H1 (cell line): Measurements from ENCODE around the gene NDUFS7. TPM values are rescaled to one million over a fixed set of nuclear protein-coding genes. Genes with fewer than 3 reads are reported as not detected.

Experiments used
- CTCF ChIA-PET: fragments of 300-600 bp; sonication (Branson Sonifier 250); formaldehyde crosslinking; loops from one replicate; lab custom pipeline; 2021; ENCODE audit not compliant: partially characterized antibody; lab: Charles Lee
- POLR2A ChIA-PET: fragments of 300-600 bp; sonication (Branson Sonifier 250); formaldehyde crosslinking; loops from one replicate; lab custom pipeline; 2021; ENCODE audit warnings: inconsistent platforms; ENCODE audit not compliant: partially characterized antibody; lab: Charles Lee
- DNase-seq, 2 experiments: peaks; one replicate each; pipeline versions ENCODE4 v3.0.0 to v3.0.0-alpha.2; 2010 to 2022; ENCODE audit warnings: low spot score in 2 of 2, low read depth in 1 of 2, mixed read lengths in 1 of 2
- FAIRE-seq: peaks from 2 replicates; lab custom pipeline; 2011; peaks lifted over from hg19 to GRCh38; lab: Jason Lieb, UNC
- H2AFZ ChIP-seq: 2 replicates; pipeline ENCODE4 v1.8.1; 2012; ENCODE audit warnings: low read length, inconsistent platforms
- H2AK5ac ChIP-seq: 2 replicates; pipeline ENCODE4 v1.6.1; 2013; ENCODE audit warnings: low read depth, low read length
- H2BK120ac ChIP-seq: replicated peaks from 2 replicates; pipeline ENCODE3; 2013; ENCODE audit warnings: low read depth, low read length, inconsistent platforms
- H2BK12ac ChIP-seq: 2 replicates; pipeline ENCODE4 v1.6.1; 2013; ENCODE audit warnings: low read depth, low read length
- H2BK15ac ChIP-seq: 2 replicates; pipeline ENCODE4 v1.6.1; 2013; ENCODE audit warnings: low read length
- H2BK20ac ChIP-seq: 2 replicates; pipeline ENCODE4 v1.6.1; 2013; ENCODE audit warnings: low read length
- H2BK5ac ChIP-seq: 2 replicates; pipeline ENCODE4 v1.6.1; 2013; ENCODE audit warnings: low read depth, low read length
- H3K14ac ChIP-seq: 2 replicates; pipeline ENCODE4 v1.6.1; 2013; ENCODE audit warnings: inconsistent platforms; ENCODE audit not compliant: insufficient read length
- H3K18ac ChIP-seq: 2 replicates; pipeline ENCODE4 v1.6.1; 2013; ENCODE audit warnings: low read length; ENCODE audit errors: extremely low read depth
- H3K23ac ChIP-seq: 2 replicates; pipeline ENCODE4 v1.6.1; 2013; ENCODE audit warnings: inconsistent platforms; ENCODE audit not compliant: insufficient read length
- H3K23me2 ChIP-seq: 2 replicates; pipeline ENCODE4 v1.6.1; 2013; ENCODE audit warnings: low read depth, low read length
- H3K27ac ChIP-seq: 2 replicates; pipeline ENCODE4 v1.6.1; 2011; ENCODE audit warnings: low read depth, low read length, inconsistent platforms
- H3K27me3 ChIP-seq, 4 experiments: replicated peaks in 1 of 4; 1 replicate in 1 of 4; 2 replicates in 3 of 4; pipeline versions ENCODE4 v1.6.1 to v1.8.1; 2011 to 2013; ENCODE audit warnings: low read length in 3 of 4, mild to moderate bottlenecking in 3 of 4, inconsistent platforms in 2 of 4, mixed read lengths in 2 of 4, moderate library complexity in 1 of 4; ENCODE audit not compliant: control insufficient read depth in 3 of 4, insufficient read depth in 3 of 4; ENCODE audit errors: extremely low read depth in 1 of 4
- H3K36me3 ChIP-seq, 4 experiments: 2 replicates each; pipeline versions ENCODE4 v1.6.1 to v1.8.1; 2011 to 2013; ENCODE audit warnings: mild to moderate bottlenecking in 4 of 4, low read length in 3 of 4, moderate library complexity in 2 of 4, control low read depth in 1 of 4, inconsistent platforms in 1 of 4; ENCODE audit not compliant: insufficient read depth in 4 of 4, control insufficient read depth in 2 of 4
- H3K4ac ChIP-seq: replicated peaks from 2 replicates; pipeline ENCODE3; 2013; ENCODE audit warnings: low read length, low read depth, mixed read lengths, inconsistent platforms; ENCODE audit not compliant: insufficient read length
- H3K4me1 ChIP-seq, 4 experiments: replicated peaks in 1 of 4; 1 replicate in 1 of 4; 2 replicates in 3 of 4; pipeline versions ENCODE4 v1.6.1 to v1.8.1; 2011 to 2013; ENCODE audit warnings: low read length in 3 of 4, inconsistent platforms in 2 of 4, mixed read lengths in 1 of 4; ENCODE audit not compliant: insufficient read depth in 4 of 4, control insufficient read depth in 3 of 4
- H3K4me2 ChIP-seq, 2 experiments: 2 replicates each; pipeline versions ENCODE4 v1.6.1 to v1.8.1; 2011 to 2013; ENCODE audit warnings: low read depth in 2 of 2, low read length in 2 of 2, control low read depth in 1 of 2, inconsistent platforms in 1 of 2, mild to moderate bottlenecking in 1 of 2; ENCODE audit not compliant: insufficient read depth in 1 of 2
- H3K4me3 ChIP-seq, 4 experiments: fragments of 200-600, 300-600 bp in 1 of 4; sonication (generic), shearing (Covaris generic), sonication (Bioruptor Twin) in 1 of 4; 2 replicates each; pipeline versions ENCODE4 v1.5.1 to v1.8.1; 2011 to 2016; ENCODE audit warnings: low read length in 4 of 4, low read depth in 3 of 4, control low read depth in 2 of 4, inconsistent platforms in 2 of 4, mild to moderate bottlenecking in 2 of 4, mixed read lengths in 1 of 4, moderate library complexity in 1 of 4; ENCODE audit not compliant: insufficient read depth in 2 of 4; ENCODE audit errors: extremely low read depth in 1 of 4
- H3K56ac ChIP-seq: replicated peaks from 2 replicates; pipeline ENCODE3; 2013; ENCODE audit warnings: low read depth, mild to moderate bottlenecking, mixed read lengths, low read length, inconsistent platforms; ENCODE audit not compliant: insufficient read length
- H3K79me1 ChIP-seq: 2 replicates; pipeline ENCODE4 v1.6.1; 2013; ENCODE audit warnings: low read depth, low read length, control low read depth
- H3K79me2 ChIP-seq, 2 experiments: 2 replicates each; pipeline versions ENCODE4 v1.6.1 to v1.8.1; 2012 to 2013; ENCODE audit warnings: low read length in 2 of 2, mild to moderate bottlenecking in 2 of 2, inconsistent platforms in 1 of 2; ENCODE audit not compliant: insufficient read depth in 2 of 2, control insufficient read depth in 1 of 2
- H3K9ac ChIP-seq, 4 experiments: replicated peaks in 1 of 4; 1 replicate in 1 of 4; 2 replicates in 3 of 4; pipeline versions ENCODE4 v1.6.1 to v1.8.1; 2011 to 2013; ENCODE audit warnings: low read depth in 3 of 4, low read length in 3 of 4, control low read depth in 2 of 4, mild to moderate bottlenecking in 2 of 4, moderate library complexity in 2 of 4, inconsistent platforms in 1 of 4; ENCODE audit errors: extremely low read depth in 1 of 4
- H3K9me3 ChIP-seq, 2 experiments: 2 replicates each; pipeline versions ENCODE4 v1.6.1 to v1.8.1; 2012 to 2013; ENCODE audit warnings: mild to moderate bottlenecking in 2 of 2, moderate library complexity in 2 of 2, control low read depth in 1 of 2, inconsistent platforms in 1 of 2, low read depth in 1 of 2, low read length in 1 of 2, mixed read lengths in 1 of 2; ENCODE audit not compliant: insufficient read depth in 2 of 2
- H4K20me1 ChIP-seq, 2 experiments: replicated peaks in 1 of 2; 2 replicates each; pipeline versions ENCODE3 to v1.8.1; 2011 to 2013; ENCODE audit warnings: inconsistent platforms in 2 of 2, low read length in 2 of 2, mild to moderate bottlenecking in 1 of 2; ENCODE audit not compliant: insufficient read depth in 2 of 2, control insufficient read depth in 1 of 2
- H4K5ac ChIP-seq: 2 replicates; pipeline ENCODE4 v1.6.1; 2013; ENCODE audit warnings: low read length, low read depth, mixed read lengths, inconsistent platforms; ENCODE audit not compliant: insufficient read length
- H4K8ac ChIP-seq: 2 replicates; pipeline ENCODE4 v1.8.0; 2013; ENCODE audit warnings: mild to moderate bottlenecking, moderate library complexity, low read length, inconsistent platforms; ENCODE audit not compliant: insufficient read depth; ENCODE audit errors: extremely low read depth
- H4K91ac ChIP-seq: replicated peaks from 2 replicates; pipeline ENCODE3; 2013; ENCODE audit warnings: low read length, mixed read lengths, inconsistent platforms; ENCODE audit not compliant: insufficient read length
- CBX8 ChIP-seq: fragments of 300-800, 300-1000 bp; sonication (generic); IDR thresholded peaks from 2 replicates; pipeline ENCODE4 v1.7.1; 2016; ENCODE audit warnings: low read depth, low read length, borderline replicate concordance
- CEBPB ChIP-seq: IDR thresholded peaks from 2 replicates; pipeline ENCODE4 v1.6.1; 2012; ENCODE audit warnings: low read depth, low read length
- EGR1 ChIP-seq: IDR thresholded peaks from 2 replicates; pipeline ENCODE4 v1.6.1; 2011; ENCODE audit warnings: low read depth, low read length, borderline replicate concordance
- EP300 ChIP-seq, 2 experiments: IDR thresholded peaks; 1 replicate in 1 of 2; 2 replicates in 1 of 2; pipeline ENCODE4 v1.6.1; 2011 to 2012; ENCODE audit warnings: low read depth in 2 of 2, low read length in 2 of 2, mild to moderate bottlenecking in 2 of 2, borderline replicate concordance in 1 of 2, inconsistent platforms in 1 of 2, moderate library complexity in 1 of 2
- FOSL1 ChIP-seq: IDR thresholded peaks from 2 replicates; pipeline ENCODE4 v1.6.1; 2011; ENCODE audit warnings: mild to moderate bottlenecking, low read depth, low read length, moderate library complexity; ENCODE audit not compliant: insufficient read depth
- GTF2F1 ChIP-seq: IDR thresholded peaks from 2 replicates; pipeline ENCODE4 v1.6.1; 2012; ENCODE audit warnings: low read depth, low read length, improper control_type of control experiment, borderline replicate concordance
- KDM5A ChIP-seq: fragments of 200-600 bp; IDR thresholded peaks from 2 replicates; pipeline ENCODE4 v1.7.1; 2012; ENCODE audit warnings: mild to moderate bottlenecking, low read length, inconsistent platforms, mixed read lengths
- NRF1 ChIP-seq: IDR thresholded peaks from 2 replicates; pipeline ENCODE4 v1.6.1; 2011; ENCODE audit warnings: mild to moderate bottlenecking, low read depth, low read length, improper control_type of control experiment
- POLR2A ChIP-seq, 2 experiments: IDR thresholded peaks; 1 replicate in 1 of 2; 2 replicates in 1 of 2; pipeline ENCODE4 v1.6.1; 2011; ENCODE audit warnings: low read depth in 2 of 2, low read length in 2 of 2, mild to moderate bottlenecking in 2 of 2; ENCODE audit errors: control extremely low read depth in 1 of 2
- POU5F1 ChIP-seq: IDR thresholded peaks from 2 replicates; pipeline ENCODE4 v1.6.1; 2011; ENCODE audit warnings: low read depth, mild to moderate bottlenecking, low read length, moderate library complexity
- SIN3A ChIP-seq, 2 experiments: IDR thresholded peaks in 1 of 2; conservative IDR thresholded peaks in 1 of 2; 2 replicates each; pipeline ENCODE4 v1.6.1; 2011 to 2012; ENCODE audit warnings: low read length in 2 of 2, improper control_type of control experiment in 1 of 2, low read depth in 1 of 2, mild to moderate bottlenecking in 1 of 2
- YY1 ChIP-seq: IDR thresholded peaks from 2 replicates; pipeline ENCODE4 v1.6.1; 2011; ENCODE audit warnings: low read depth, mild to moderate bottlenecking, low read length
- WGBS, 2 experiments: shearing (Covaris generic) in 1 of 2; methylation state at CpG; one replicate each; pipeline versions ENCODE4 v1.1.6 to v1.1.7; 2013 to 2015; ENCODE audit warnings: low lambda C conversion rate in 2 of 2, mixed read lengths in 2 of 2, inconsistent platforms in 1 of 2, low coverage in 1 of 2, missing lambda C conversion rate in 1 of 2; ENCODE audit not compliant: insufficient replicate concordance in 2 of 2, insufficient coverage in 1 of 2, insufficient read length in 1 of 2; ENCODE audit errors: extremely low coverage in 1 of 2, missing lambda C conversion rate in 1 of 2; 5-methylcytosine and 5-hydroxymethylcytosine counted together
- polyA plus RNA-seq, 7 experiments: library from polyadenylated mRNA; depleted of rRNA in 3 of 7; stranded (reverse) in 5 of 7; unstranded in 2 of 7; fragments of >200 nt in 5 of 7; fragments of 200-250 nt in 2 of 7; gene quantifications; 1 replicate in 5 of 7; 2 replicates in 1 of 7; 4 replicates in 1 of 7; pipeline versions ENCODE4 v1.2.1 to v1.2.3, GENCODE V29; 2011 to 2013; ENCODE audit warnings: missing spikeins in 2 of 7, mixed read lengths in 2 of 7
- total RNA-seq: library from RNA; stranded (reverse); fragmentation: NEBNext Ultra II Directional; extraction: Animal tissue kit (Norgen Biotek cat#: 25700); gene quantifications from 2 replicates; pipeline ENCODE4 v1.2.1, GENCODE V29; 2021

NDUFS7 gene
- total and polyA plus RNA-seq, 2 of the 8 experiments (the other 6 are each of a cell fraction or from before 2014, with no cell fraction given) = 78.1 to 309 TPM

GRCh38 chr19:1431759-1432506 is 48.2 kb downstream of the NDUFS7 start:
- H3K18ac ChIP-seq = no peak overlapping the region
- no peaks in the 10 kb centered on the region for H3K23me2 ChIP-seq
- no peak overlapping the region for H3K4ac ChIP-seq
- H4K91ac ChIP-seq = no peak overlapping the region
- ChIA-PET POLR2A (interaction anchor here (0.9 to 2.7 kb wide), 6 partner anchors 10 to 60 kb away, joined by 3 to 12 read pairs (median 5); no protein-coding TSS in a partner anchor), CTCF (interaction anchor here (2.9 kb wide), 1 partner anchor 13 kb away, joined by 6 read pairs; no protein-coding TSS in a partner anchor)
- H2AFZ ChIP-seq = no peak overlapping the region
- 97% methylated on average over 24 of the region's 24 CpGs; no CpG with 5 or more reads in 1 of the 2 experiments for WGBS, 2 experiments
- DNase-seq (no peak), FAIRE-seq (no peak)
- no peak overlapping the region for H3K56ac ChIP-seq
- TF ChIP-seq EP300 (IDR thresholded peaks at IDR 0.05; ENCODE audit: borderline replicate concordance in 1 of 2, low read depth in 2 of 2, low read length in 2 of 2) = no peak
- TF ChIP-seq FOSL1 = no peak
- no peak for TF ChIP-seq NRF1
- no peak for TF ChIP-seq POU5F1
- no peak for TF ChIP-seq KDM5A
- TF ChIP-seq POLR2A (IDR thresholded peaks at IDR 0.05; ENCODE audit: control extremely low read depth in 1 of 2, low read depth in 2 of 2, low read length in 2 of 2) = no peak
- TF ChIP-seq SIN3A (conservative IDR thresholded peaks at IDR 0.05 in 1 of 2, IDR thresholded peaks at IDR 0.05 in 1 of 2; ENCODE audit: low read depth in 1 of 2, low read length in 2 of 2) = no peak
- no peak for TF ChIP-seq GTF2F1
- no peak for TF ChIP-seq CEBPB
- no peak for TF ChIP-seq EGR1
- TF ChIP-seq YY1 = no peak
- no peak for TF ChIP-seq CBX8
- no peak overlapping the region for H3K23ac ChIP-seq
- H3K9ac ChIP-seq = no peak overlapping the region
- no peak overlapping the region for H2BK12ac ChIP-seq
- no peak overlapping the region for H2BK20ac ChIP-seq
- no peak overlapping the region for H2BK5ac ChIP-seq
- H3K27ac ChIP-seq = no peak overlapping the region
- no peak overlapping the region for H4K5ac ChIP-seq
- H3K4me2 ChIP-seq = no peak overlapping the region
- H4K20me1 ChIP-seq = peaks cover 15 to 26% of the 10 kb centered on the region in 2 experiments
- H3K9me3 ChIP-seq = no peaks in the 10 kb centered on the region
- no peaks in the 10 kb centered on the region for H3K27me3 ChIP-seq
- peak overlapping the region; percentile 57; the same call in 1 of the 2 replicates for H4K8ac ChIP-seq
- 0 out of 2 replicates have a peak, but pooled peaks cover 2% of the 10 kb centered on the region for H3K79me1 ChIP-seq
- peaks cover 28 to 60% (median 52%) of the 10 kb centered on the region in 4 experiments for H3K36me3 ChIP-seq
- H2AK5ac ChIP-seq = no peak overlapping the region
- peaks cover 0 to 2% of the 10 kb centered on the region in 2 experiments; a peak in 1 of 4 replicates for H3K79me2 ChIP-seq
- H2BK15ac ChIP-seq = no peak overlapping the region
- no peak overlapping the region for H3K14ac ChIP-seq
- H2BK120ac ChIP-seq = no peak overlapping the region
- H3K4me3 ChIP-seq = no peak overlapping the region
- no peaks in the 10 kb centered on the region for H3K4me1 ChIP-seq
